Measurements from ENCODE around the gene SBK1.

- TF ChIP-seq CTCF (conservative IDR thresholded peaks at IDR 0.05) (peak; percentile 94), ZFX (IDR thresholded peaks at IDR 0.05) (no peak)
These were observed 14.6 kb upstream of the SBK1 start for GRCh38 chr16:28277537-28278388.
